Measurements from ENCODE around the gene SDR42E1.
"Not testable (repeated sequence)": the region's sequence is repeated elsewhere in the genome, so short reads cannot be mapped to it uniquely, and the experiment has no call there.

Gene SDR42E1

DNA sequence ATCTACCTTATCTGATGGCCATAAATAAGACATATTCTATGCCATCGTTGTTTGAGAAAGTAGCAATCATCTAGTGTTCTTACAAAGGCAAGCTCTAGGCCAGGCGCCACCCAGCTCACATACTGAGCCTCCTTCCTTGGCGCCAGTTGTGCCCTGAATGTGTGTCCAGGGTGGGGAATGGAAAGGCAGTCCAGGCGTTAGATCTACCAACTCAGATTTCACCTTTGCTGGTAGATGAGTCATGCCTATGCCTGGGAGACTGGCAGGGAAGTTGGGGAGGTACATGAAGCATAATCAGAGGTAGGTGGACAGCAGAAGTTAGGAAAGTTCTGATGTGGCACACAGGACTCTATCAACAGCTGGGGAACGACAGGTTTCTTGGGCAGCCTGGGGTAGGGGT is 23.6 kb downstream of the SDR42E1 start:
- H3K4me1 ChIP-seq (ENCODE audit: low read length) = no peaks in the 10 kb centered on the region
- no peaks in the 10 kb centered on the region for H4K20me1 ChIP-seq (ENCODE audit: insufficient read depth, low read length)
- H3K4me3 ChIP-seq (ENCODE audit: low read length) = no peak overlapping the region
- H3K9me3 ChIP-seq (replicated peaks; ENCODE audit: insufficient read depth, low read length) = no peaks in the 10 kb centered on the region
- H3K27me3 ChIP-seq (replicated peaks; ENCODE audit: insufficient read depth, low read length) = no peaks in the 10 kb centered on the region
- no peaks in the 10 kb centered on the region for H3K9me2 ChIP-seq (replicated peaks; ENCODE audit: insufficient read depth, low read length)
- H3K9ac ChIP-seq (ENCODE audit: low read length) = no peak overlapping the region
- no peaks in the 10 kb centered on the region for H3F3A ChIP-seq (ENCODE audit: insufficient read depth, low read length)
- H3K27ac ChIP-seq (ENCODE audit: low read length) = no peak overlapping the region
- no peak overlapping the region for H3K4me2 ChIP-seq (ENCODE audit: low read depth, low read length)
- no peak overlapping the region for H2AFZ ChIP-seq (ENCODE audit: low read length)
- TF ChIP-seq CTCF (IDR thresholded peaks at IDR 0.05; ENCODE audit: low read length) (no peak), EZH2 (optimal IDR thresholded peaks at IDR 0.05; ENCODE audit: low read depth, low read length) (no peak), EZH2phosphoT487 (IDR thresholded peaks at IDR 0.05; ENCODE audit: low read length) (no peak)
- H3K79me2 ChIP-seq (ENCODE audit: low read length) = no peaks in the 10 kb centered on the region
- no peaks in the 10 kb centered on the region for H3K36me3 ChIP-seq (replicated peaks; ENCODE audit: insufficient read depth, low read length)
- no peak for DNase-seq

GRCh38 chr16:81987121-81987520 is 24.1 kb downstream of the SDR42E1 start:
- no peaks in the 10 kb centered on the region for H3K36me3 ChIP-seq (replicated peaks; ENCODE audit: insufficient read depth, low read length)
- H3K79me2 ChIP-seq (ENCODE audit: low read length) = no peaks in the 10 kb centered on the region
- no peaks in the 10 kb centered on the region for H3K9me3 ChIP-seq (replicated peaks; ENCODE audit: insufficient read depth, low read length)
- H3F3A ChIP-seq (ENCODE audit: insufficient read depth, low read length) = no peaks in the 10 kb centered on the region
- H3K9ac ChIP-seq (ENCODE audit: low read length) = no peak overlapping the region
- no peak for DNase-seq
- no peaks in the 10 kb centered on the region for H3K9me2 ChIP-seq (replicated peaks; ENCODE audit: insufficient read depth, low read length)
- TF ChIP-seq EZH2 (optimal IDR thresholded peaks at IDR 0.05; ENCODE audit: low read depth, low read length) (no peak), EZH2phosphoT487 (IDR thresholded peaks at IDR 0.05; ENCODE audit: low read length) (no peak), CTCF (IDR thresholded peaks at IDR 0.05; ENCODE audit: low read length) (no peak)
- no peak overlapping the region for H3K27ac ChIP-seq (ENCODE audit: low read length)
- no peaks in the 10 kb centered on the region for H3K4me1 ChIP-seq (ENCODE audit: low read length)
- H4K20me1 ChIP-seq (ENCODE audit: insufficient read depth, low read length) = no peaks in the 10 kb centered on the region
- H3K4me3 ChIP-seq (ENCODE audit: low read length) = no peak overlapping the region
- H3K4me2 ChIP-seq (ENCODE audit: low read depth, low read length) = no peak overlapping the region
- no peak overlapping the region for H2AFZ ChIP-seq (ENCODE audit: low read length)
- no peaks in the 10 kb centered on the region for H3K27me3 ChIP-seq (replicated peaks; ENCODE audit: insufficient read depth, low read length)

DNA sequence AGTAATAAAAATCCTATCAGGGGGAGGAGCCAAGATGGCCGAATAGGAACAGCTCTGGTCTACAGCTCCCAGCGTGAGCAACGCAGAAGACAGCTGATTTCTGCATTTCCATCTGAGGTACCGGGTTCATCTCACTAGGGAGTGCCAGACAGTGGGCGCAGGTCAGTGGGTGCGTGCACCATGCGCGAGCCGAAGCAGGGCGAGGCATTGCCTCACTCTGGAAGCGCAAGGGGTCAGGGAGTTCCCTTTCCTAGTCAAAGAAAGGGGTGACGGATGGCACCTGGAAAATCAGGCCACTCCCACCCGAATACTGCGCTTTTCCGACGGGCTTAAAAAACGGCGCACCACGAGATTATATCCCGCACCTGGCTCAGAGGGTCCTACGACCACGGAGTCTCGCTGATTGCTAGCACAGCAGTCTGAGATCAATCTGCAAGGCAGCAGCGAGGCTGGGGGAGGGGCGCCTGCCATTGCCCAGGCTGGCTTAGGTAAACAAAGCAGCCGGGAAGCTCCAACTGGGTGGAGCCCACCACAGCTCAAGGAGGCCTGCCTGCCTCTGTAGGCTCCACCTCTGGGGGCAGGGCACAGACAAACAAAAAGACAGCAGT is 33.8 kb downstream of the SDR42E1 start:
- not testable (repeated sequence) for H3K4me3 ChIP-seq (ENCODE audit: low read length); H3K27ac ChIP-seq (ENCODE audit: low read length); H3K79me2 ChIP-seq (ENCODE audit: low read length); H3K4me2 ChIP-seq (ENCODE audit: low read depth, low read length); H3K9me3 ChIP-seq (replicated peaks; ENCODE audit: insufficient read depth, low read length); H3K27me3 ChIP-seq (replicated peaks; ENCODE audit: insufficient read depth, low read length); H3K4me1 ChIP-seq (ENCODE audit: low read length); H3K9ac ChIP-seq (ENCODE audit: low read length); H2AFZ ChIP-seq (ENCODE audit: low read length); H3F3A ChIP-seq (ENCODE audit: insufficient read depth, low read length); H3K9me2 ChIP-seq (replicated peaks; ENCODE audit: insufficient read depth, low read length); DNase-seq; H4K20me1 ChIP-seq (ENCODE audit: insufficient read depth, low read length); H3K36me3 ChIP-seq (replicated peaks; ENCODE audit: insufficient read depth, low read length)

DNA sequence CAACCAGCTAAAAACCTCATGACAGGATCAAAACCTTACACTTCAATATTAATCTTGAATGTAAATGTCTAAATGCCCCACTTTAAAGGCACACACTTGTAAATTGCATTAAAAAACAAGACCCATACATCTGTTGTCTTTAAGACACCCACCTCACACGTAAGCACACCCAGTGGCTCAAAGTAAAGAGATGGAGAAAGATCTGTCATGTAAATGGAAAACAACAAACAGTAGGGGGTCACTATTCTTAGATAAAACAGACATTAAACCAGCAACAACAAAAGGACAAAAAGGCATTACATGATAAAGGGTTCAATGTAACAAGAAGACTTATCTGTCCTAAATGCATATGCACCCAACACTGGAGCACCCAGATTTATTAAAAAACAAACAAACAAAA is 35.6 kb downstream of the SDR42E1 start:
- no peak overlapping the region for H3K27ac ChIP-seq (ENCODE audit: low read length)

More for the DNA sequence above, 35.6 kb downstream of the SDR42E1 start:
- Histone ChIP-seq H3K4me3 (ENCODE audit: low read length) (no peak overlapping the region), H3K4me1 (ENCODE audit: low read length) (no peaks in the 10 kb centered on the region), H3K27me3 (replicated peaks; ENCODE audit: insufficient read depth, low read length) (no peaks in the 10 kb centered on the region), H3K79me2 (ENCODE audit: low read length) (no peaks in the 10 kb centered on the region), H3F3A (ENCODE audit: insufficient read depth, low read length) (no peaks in the 10 kb centered on the region), H4K20me1 (ENCODE audit: insufficient read depth, low read length) (no peaks in the 10 kb centered on the region), H3K9me2 (replicated peaks; ENCODE audit: insufficient read depth, low read length) (no peaks in the 10 kb centered on the region), H3K9me3 (replicated peaks; ENCODE audit: insufficient read depth, low read length) (no peaks in the 10 kb centered on the region), H2AFZ (ENCODE audit: low read length) (no peak overlapping the region), H3K9ac (ENCODE audit: low read length) (no peak overlapping the region), H3K36me3 (replicated peaks; ENCODE audit: insufficient read depth, low read length) (no peaks in the 10 kb centered on the region), H3K4me2 (ENCODE audit: low read depth, low read length) (no peak overlapping the region)
- TF ChIP-seq EZH2 (optimal IDR thresholded peaks at IDR 0.05; ENCODE audit: low read depth, low read length) (no peak), CTCF (IDR thresholded peaks at IDR 0.05; ENCODE audit: low read length) (no peak), EZH2phosphoT487 (IDR thresholded peaks at IDR 0.05; ENCODE audit: low read length) (no peak)
- DNase-seq = no peak
